Heart right ventricle (tissue), 16 donors: Measurements from ENCODE around the gene HRH3. TPM values are rescaled to one million over a fixed set of nuclear protein-coding genes. Genes with fewer than 3 reads are reported as not detected.

Experiments
- ATAC-seq, 8 donors: fragments of 200-7000 bp; cut with Tn5 transposase; one replicate each; pipeline ENCODE4 v1.9.1; 2020; ENCODE audit warnings: mild to moderate bottlenecking in 8 of 8, moderate library complexity in 8 of 8, moderate number of reproducible peaks in 1 of 8
- DNase-seq, 2 donors: peaks; one replicate each; pipeline ENCODE4 v3.0.0-alpha.2; 2020
- H3K27ac ChIP-seq, 10 donors: fragments of 200-600 bp; sonication (generic) in 2 of 10; one replicate each; pipeline versions ENCODE4 v1.5.0 to v1.8.0; 2020 to 2022; ENCODE audit warnings: mild to moderate bottlenecking in 3 of 10
- H3K27me3 ChIP-seq, 7 donors: fragments of 200-600 bp; one replicate each; pipeline ENCODE4 v1.8.0; 2021 to 2022; ENCODE audit warnings: mild to moderate bottlenecking in 2 of 7
- H3K36me3 ChIP-seq, 9 donors: fragments of 200-600 bp; sonication (generic) in 1 of 9; one replicate each; pipeline versions ENCODE4 v1.5.0 to v1.8.0; 2020 to 2022; ENCODE audit warnings: mild to moderate bottlenecking in 2 of 9
- H3K4me1 ChIP-seq, 9 donors: fragments of 200-600 bp; sonication (generic) in 1 of 9; one replicate each; pipeline versions ENCODE4 v1.5.0 to v1.8.0; 2020 to 2022; ENCODE audit warnings: mild to moderate bottlenecking in 4 of 9
- H3K4me3 ChIP-seq, 10 donors: fragments of 200-600 bp; sonication (generic) in 2 of 10; one replicate each; pipeline versions ENCODE4 v1.5.0 to v1.8.0; 2020 to 2022; ENCODE audit warnings: mild to moderate bottlenecking in 7 of 10, moderate library complexity in 2 of 10
- H3K9me3 ChIP-seq, 11 donors: fragments of 200-600 bp in 10 of 11; sonication (generic) in 2 of 11; one replicate each; pipeline versions ENCODE4 v1.5.0 to v1.8.0; 2013 to 2022; ENCODE audit warnings: mild to moderate bottlenecking in 2 of 11, control low read depth in 1 of 11, moderate library complexity in 1 of 11
- CTCF ChIP-seq, 9 donors: fragments of 200-600 bp; sonication (generic) in 2 of 9; IDR thresholded peaks; one replicate each; pipeline versions ENCODE4 v1.5.0 to v1.8.0; 2021 to 2022; ENCODE audit warnings: antibody characterized with exemption in 9 of 9, mild to moderate bottlenecking in 5 of 9, moderate library complexity in 1 of 9
- WGBS, 2 donors: extraction: QIAGEN DNeasy Blood & Tissue Kit; methylation state at CpG; one replicate each; pipeline ENCODE4 v1.1.7; 2013; ENCODE audit warnings: inconsistent platforms in 1 of 2; 5-methylcytosine and 5-hydroxymethylcytosine counted together
- intact Hi-C, 10 donors: fragments of 100-400 bp; cut with DNase I; formaldehyde crosslinking; loops; one replicate each; pipeline versions ENCODE4 v1.11.1 to v1.14.2; 2022
- polyA plus RNA-seq, 2 donors: library from polyadenylated mRNA; stranded (reverse); fragments of 200-250 nt; gene quantifications; one replicate each; pipeline ENCODE4 v1.2.3, GENCODE V29; 2013
- total RNA-seq, 10 donors: library from RNA; stranded (reverse); fragmentation: NEBNext Ultra II Directional in 3 of 10; extraction: Animal tissue kit (Norgen Biotek cat#: 25700) in 3 of 10; gene quantifications; one replicate each; pipeline versions ENCODE4 v1.2.1 to v1.2.4, GENCODE V29; 2021 to 2023
- donor health status: Arrhythmogenic right ventricular cardiomyopathy.
- donor health status: ischemic (EF 13 %, LVEDD 7.1; RV severe dilation, severe dysfunction).
- donor health status: healthy with polysubstance abuse.
- donor health status: DM: no; HTN: yes; CAD: no.
- donor health status: DM: no; HTN: no; CAD: no.
- donor health status: ischemic (EF 25% LVEDD 6.9; RV normal size, moderate dysfunction).
- donor health status: ischemic (EF 25% LVEDD 5.7; RV mildly dilated, moderate dysfunction).
- donor health status: healthy.
- donor health status: DM: yes; HTN: yes; CAD: no.
- donor health status: Ischemic cardiomyopathy.
- donor health status: ischemic (EF 35%, LVEDD 5.7; RV mildly dilated, moderate dysfunction).
- donor health status: nonischemic (EF 11% LVEDD 7.7; RV severe dilation, severe dysfunction).
- donor health status: DM: yes; HTN: yes; CAD: no.
- donor health status: PGD.
- donor health status: ischemic (EF 29% LVEDD 5.4; RV normal size, mild dysfunction).
- donor health status: nonischemic (EF 23%, LVEDD 6.1; RV moderate dilation, normal function).

Gene HRH3
- total and polyA plus RNA-seq, 12 donors, result not detected

GRCh38 chr20:62237801-62238568, 17.9 kb upstream of the HRH3 start, which contains the start of gene OSBPL2:
Gene OSBPL2 (plus strand): TSS chr20:62238521. CDS start chr20:62256185, 17,664 bp downstream.
- H3K4me3 ChIP-seq, result peak within 1 kb of the TSS; percentile 60 to 89 (median 72)
- H3K27me3 ChIP-seq, result peaks cover 0 to 2% (median 0%) of the 10 kb centered on the region in 7 donors
- H3K36me3 ChIP-seq, result peaks cover 0 to 24% (median 0%) of the 10 kb centered on the region in 9 donors
- peak; percentile 93 to 99 (median 98) for ATAC-seq
- TF ChIP-seq CTCF (IDR thresholded peaks at IDR 0.05), result no peak
- 1 to 2% methylated on average over 40 to 55 of the region's 55 CpGs for WGBS, 2 donors
- intact Hi-C loops, result loop anchor here in 2 of 10 donors (2.0 to 5.0 kb wide), 2 partner anchors 55 to 56 kb away; partner anchors contain the start of gene MTG2 (in 2 of the 2)
- peak within 1 kb of the TSS; percentile 55 to 94 (median 90) for H3K27ac ChIP-seq
- DNase-seq, result peak; percentile 98 to 99
- peaks cover 4 to 84% (median 48%) of the 10 kb centered on the region in 9 donors for H3K4me1 ChIP-seq
- peaks cover 0 to 4% (median 0%) of the 10 kb centered on the region in 11 donors for H3K9me3 ChIP-seq

GRCh38 chr20:62237514-62237800, 17.4 kb upstream of the HRH3 start:
- H3K27ac ChIP-seq, result peak overlapping the region in 8 of 10 donors; percentile 58 to 89 (median 66)
- ATAC-seq, result no peak
- peaks cover 4 to 79% (median 43%) of the 10 kb centered on the region in 9 donors for H3K4me1 ChIP-seq
- peaks cover 0 to 2% (median 0%) of the 10 kb centered on the region in 7 donors for H3K27me3 ChIP-seq
- peaks cover 0 to 18% (median 0%) of the 10 kb centered on the region in 9 donors for H3K36me3 ChIP-seq
- H3K4me3 ChIP-seq, result peak overlapping the region in 9 of 10 donors; percentile 39 to 89 (median 60)
- peaks cover 0 to 4% (median 0%) of the 10 kb centered on the region in 11 donors for H3K9me3 ChIP-seq
- 46 to 59% methylated on average over 1 of the region's 1 CpG for WGBS, 2 donors
- no peak for DNase-seq
- intact Hi-C loops, result loop anchor here in 1 of 10 donors (5.0 kb wide), 1 partner anchor 55 kb away; the partner anchor contains the start of gene MTG2
- TF ChIP-seq CTCF (IDR thresholded peaks at IDR 0.05), result no peak

- TF ChIP-seq CTCF (IDR thresholded peaks at IDR 0.05), result no peak
- H3K4me3 ChIP-seq, result no peak overlapping the region
- ATAC-seq (no peak), DNase-seq (peak in 1 of 2 donors; percentile 10)
- peaks cover 0 to 14% (median 0%) of the 10 kb centered on the region in 9 donors for H3K36me3 ChIP-seq
- peaks cover 0 to 4% (median 0%) of the 10 kb centered on the region in 11 donors for H3K9me3 ChIP-seq
- H3K27me3 ChIP-seq, result peaks cover 0 to 2% (median 0%) of the 10 kb centered on the region in 7 donors
- intact Hi-C loops, result loop anchor here in 1 of 10 donors (5.0 kb wide), 1 partner anchor 55 kb away; the partner anchor contains the start of gene MTG2
- peaks cover 4 to 74% (median 38%) of the 10 kb centered on the region in 9 donors for H3K4me1 ChIP-seq
- 44 to 53% methylated on average over 28 of the region's 28 CpGs for WGBS, 2 donors
- H3K27ac ChIP-seq, result peak overlapping the region in 8 of 10 donors; percentile 39 to 89 (median 64)
Observed at GRCh38 chr20:62236766-62237513, 16.9 kb upstream of the HRH3 start.

- Histone ChIP-seq H3K4me3 (no peak overlapping the region), H3K4me1 (peaks cover 4 to 67% (median 31%) of the 10 kb centered on the region in 9 donors), H3K27ac (peak overlapping the region in 4 of 10 donors; percentile 58 to 89 (median 66)), H3K9me3 (peaks cover 0 to 4% (median 0%) of the 10 kb centered on the region in 11 donors), H3K36me3 (peaks cover 0 to 8% (median 0%) of the 10 kb centered on the region in 9 donors), H3K27me3 (peaks cover 0 to 2% (median 0%) of the 10 kb centered on the region in 7 donors)
- ATAC-seq, result no peak
- DNase-seq, result no peak
- no peak for TF ChIP-seq CTCF (IDR thresholded peaks at IDR 0.05)
- 53 to 57% methylated on average over 6 of the region's 6 CpGs for WGBS, 2 donors
- intact Hi-C loops, result loop anchor here in 1 of 10 donors (5.0 kb wide), 1 partner anchor 54 kb away; the partner anchor contains the start of gene MTG2
Observed at GRCh38 chr20:62236200-62236599, 16.1 kb upstream of the HRH3 start.
